G401 (cell line): ENCODE results near the gene XXYLT1. TPM values are rescaled to one million over a fixed set of nuclear protein-coding genes. Genes with fewer than 3 reads are reported as not detected.

Source experiments
- DNase-seq: peaks from one replicate; pipeline ENCODE4 v3.0.0-alpha.2; 2015; ENCODE audit warnings: low spot score
- in situ Hi-C: cut with HindIII; loops from 2 replicates; pipeline ENCODE4 v1.10.0; 2016; ENCODE audit warnings: low sequenced_read_pairs, mixed read lengths
- total RNA-seq: library from RNA; depleted of rRNA; stranded (reverse); fragments of >200 nt; shearing (Covaris generic); gene quantifications from 2 replicates; pipeline ENCODE4 v1.2.3, GENCODE V29; 2014

Gene XXYLT1
- total RNA-seq, 1 experiment from 2014 or later = 80.3 TPM

- in situ Hi-C loops = no loop called here
- DNase-seq = no peak
These were observed 90.4 kb downstream of the XXYLT1 start for GRCh38 chr3:195180490-195181112.

GRCh38 chr3:195179776-195180489 is 91.0 kb downstream of the XXYLT1 start:
- no peak for DNase-seq
- in situ Hi-C loops = no loop called here

GRCh38 chr3:195178124-195178910 is 92.6 kb downstream of the XXYLT1 start:
- in situ Hi-C loops = no loop called here
- DNase-seq = peak; percentile 81

- in situ Hi-C loops = no loop called here
- DNase-seq = no peak
These were observed 93.4 kb downstream of the XXYLT1 start for GRCh38 chr3:195177422-195178123.

GRCh38 chr3:195176776-195177175 is 94.2 kb downstream of the XXYLT1 start:
- in situ Hi-C loops = no loop called here

GRCh38 chr3:195175476-195176337 is 95.3 kb downstream of the XXYLT1 start:
- DNase-seq = no peak
- in situ Hi-C loops = no loop called here

More at GRCh38 chr3:195176776-195177175, 94.2 kb downstream of the XXYLT1 start:
- DNase-seq = no peak

GRCh38 chr3:195175076-195175475 is 95.9 kb downstream of the XXYLT1 start:
- DNase-seq = no peak
- in situ Hi-C loops = no loop called here

GRCh38 chr3:195173657-195174056 is 97.3 kb downstream of the XXYLT1 start:
- no peak for DNase-seq
- in situ Hi-C loops = no loop called here

GRCh38 chr3:195172896-195173295 is 98.1 kb downstream of the XXYLT1 start:
- no peak for DNase-seq
- in situ Hi-C loops = no loop called here

- in situ Hi-C loops = no loop called here
- peak; percentile 34 for DNase-seq
These were observed 98.8 kb downstream of the XXYLT1 start for GRCh38 chr3:195172039-195172684.

- in situ Hi-C loops = no loop called here
- no peak for DNase-seq
These were observed 99.7 kb downstream of the XXYLT1 start for GRCh38 chr3:195171093-195171873.

GRCh38 chr3:195170496-195170895 is 100.5 kb downstream of the XXYLT1 start:
- in situ Hi-C loops = no loop called here
- peak; percentile 44 for DNase-seq

GRCh38 chr3:195169011-195169649 is 101.8 kb downstream of the XXYLT1 start:
- peak; percentile 69 for DNase-seq
- in situ Hi-C loops = no loop called here

GRCh38 chr3:195168009-195168762 is 102.8 kb downstream of the XXYLT1 start:
- in situ Hi-C loops = no loop called here
- no peak for DNase-seq

- in situ Hi-C loops = no loop called here
- DNase-seq = no peak
These were observed 105.2 kb downstream of the XXYLT1 start for GRCh38 chr3:195165790-195166189.

GRCh38 chr3:195165265-195165609 is 105.7 kb downstream of the XXYLT1 start:
- in situ Hi-C loops = no loop called here

More at GRCh38 chr3:195165265-195165609, 105.7 kb downstream of the XXYLT1 start:
- no peak for DNase-seq
